Activated CD4-positive, alpha-beta memory T cell treated with anti-CD3 and anti-CD28 coated beads, Interleukin-2, amount 10 ng/mL, durations not matched to agents 7 days and 5 days (primary cell): ENCODE results near the gene ING4. TPM values are rescaled to one million over a fixed set of nuclear protein-coding genes. Genes with fewer than 3 reads are reported as not detected.

ENCODE experiments used
- CTCF ChIA-PET: fragments of 350-600 bp; sonication (Branson Sonifier 250); formaldehyde crosslinking; loops from one replicate; lab custom pipeline; 2021; ENCODE audit warnings: antibody characterized with exemption, inconsistent platforms; lab: Charles Lee
- POLR2A ChIA-PET: fragments of 350-600 bp; sonication (Branson Sonifier 250); formaldehyde crosslinking; loops from one replicate; lab custom pipeline; 2021; ENCODE audit warnings: antibody characterized with exemption; lab: Charles Lee
- DNase-seq: peaks from one replicate; pipeline ENCODE4 v3.0.0-alpha.2; 2020
- H3K27ac Mint-ChIP-seq: one replicate; pipeline ENCODE4 v1.8.0; 2021; ENCODE audit warnings: mild to moderate bottlenecking, mixed read lengths
- H3K27me3 Mint-ChIP-seq: one replicate; pipeline ENCODE4 v1.8.0; 2021; ENCODE audit warnings: mixed read lengths
- H3K36me3 Mint-ChIP-seq: one replicate; pipeline ENCODE4 v1.8.0; 2021; ENCODE audit warnings: low read depth, mixed read lengths
- H3K4me1 Mint-ChIP-seq: one replicate; pipeline ENCODE4 v1.8.0; 2021; ENCODE audit warnings: mixed read lengths
- H3K4me3 Mint-ChIP-seq: one replicate; pipeline ENCODE4 v1.8.0; 2021; ENCODE audit warnings: mild to moderate bottlenecking, mixed read lengths
- H3K9me3 Mint-ChIP-seq: one replicate; pipeline ENCODE4 v1.8.0; 2021; ENCODE audit warnings: mixed read lengths
- total RNA-seq, 2 experiments: library from RNA; stranded (reverse); gene quantifications; one replicate each; pipeline ENCODE4 v1.2.3, GENCODE V29; 2021

Gene ING4
- total RNA-seq, 2 experiments from 2014 or later: 32.2 to 33.8 TPM

GRCh38 chr12:6627616-6628015, 35.3 kb downstream of the ING4 start:
- ChIA-PET CTCF (interaction anchor here (0.6 to 5.8 kb wide), 7 partner anchors 8 to 139 kb away, joined by 3 to 34 read pairs (median 3); partner anchors contain the start of gene ZNF384), POLR2A (interaction anchor here (1.3 to 1.9 kb wide), 3 partner anchors 37 to 125 kb away, joined by 5 to 7 read pairs (median 6); partner anchors contain the start of genes MLF2 and ZNF384)
- H3K27me3 Mint-ChIP-seq: no peaks in the 10 kb centered on the region
- H3K4me3 Mint-ChIP-seq: peak overlapping the region; percentile 73
- H3K27ac Mint-ChIP-seq: peak overlapping the region; percentile 71
- peaks cover 43% of the 10 kb centered on the region for H3K4me1 Mint-ChIP-seq
- DNase-seq: peak; percentile 48
- H3K36me3 Mint-ChIP-seq: peaks cover 5% of the 10 kb centered on the region
- no peaks in the 10 kb centered on the region for H3K9me3 Mint-ChIP-seq

GRCh38 chr12:6626654-6627283, 36.1 kb downstream of the ING4 start:
- peak overlapping the region; percentile 2 for H3K27ac Mint-ChIP-seq
- H3K4me1 Mint-ChIP-seq: peaks cover 34% of the 10 kb centered on the region
- no peaks in the 10 kb centered on the region for H3K9me3 Mint-ChIP-seq
- POLR2A ChIA-PET: interaction anchor here (1.3 to 1.9 kb wide), 3 partner anchors 38 to 126 kb away, joined by 5 to 7 read pairs (median 6); partner anchors contain the start of genes MLF2 and ZNF384
- CTCF ChIA-PET: interaction anchor here (0.7 to 1.4 kb wide), 2 partner anchors 13 to 63 kb away, joined by 3 to 4 read pairs; partner anchors contain the start of gene ZNF384
- peak overlapping the region; percentile 17 for H3K4me3 Mint-ChIP-seq
- H3K27me3 Mint-ChIP-seq: no peaks in the 10 kb centered on the region
- peak; percentile 25 for DNase-seq
- peaks cover 5% of the 10 kb centered on the region for H3K36me3 Mint-ChIP-seq

GRCh38 chr12:6620885-6621274, 42.0 kb downstream of the ING4 start:
- Mint-ChIP-seq H3K36me3 (peaks cover 2% of the 10 kb centered on the region), H3K27ac (no peak overlapping the region), H3K27me3 (no peaks in the 10 kb centered on the region), H3K4me1 (peaks cover 16% of the 10 kb centered on the region), H3K9me3 (no peaks in the 10 kb centered on the region), H3K4me3 (peak overlapping the region; percentile 54)
- CTCF ChIA-PET: interaction anchor here (0.6 to 4.0 kb wide), 17 partner anchors 10 to 212 kb away, joined by 3 to 34 read pairs (median 4); partner anchors contain the start of genes COPS7A and MLF2
- DNase-seq: no peak
- POLR2A ChIA-PET: interaction anchor here (0.9 to 1.4 kb wide), 4 partner anchors 11 to 43 kb away, joined by 3 to 4 read pairs (median 4); no protein-coding TSS in a partner anchor

- Mint-ChIP-seq H3K36me3 (peaks cover 2% of the 10 kb centered on the region), H3K27ac (no peak overlapping the region), H3K4me3 (peak overlapping the region; percentile 54), H3K4me1 (peaks cover 16% of the 10 kb centered on the region), H3K27me3 (no peaks in the 10 kb centered on the region), H3K9me3 (no peaks in the 10 kb centered on the region)
- POLR2A ChIA-PET: interaction anchor here (0.9 to 1.4 kb wide), 5 partner anchors 11 to 52 kb away, joined by 3 to 4 read pairs (median 3); partner anchors contain the start of gene NOP2
- peak; percentile 60 for DNase-seq
- CTCF ChIA-PET: interaction anchor here (0.6 to 4.0 kb wide), 19 partner anchors 10 to 245 kb away, joined by 3 to 34 read pairs (median 4); partner anchors contain the start of genes COPS7A and MLF2
Measured at GRCh38 chr12:6620137-6620884, 42.6 kb downstream of the ING4 start.

- peaks cover 2% of the 10 kb centered on the region for H3K36me3 Mint-ChIP-seq
- POLR2A ChIA-PET: interaction anchor here (1.3 kb wide), 1 partner anchor 71 kb away, joined by 5 read pairs; the partner anchor contains the start of gene ZNF384
- H3K4me1 Mint-ChIP-seq: peaks cover 23% of the 10 kb centered on the region
- H3K9me3 Mint-ChIP-seq: no peaks in the 10 kb centered on the region
- no peak for DNase-seq
- H3K4me3 Mint-ChIP-seq: no peak overlapping the region
- H3K27ac Mint-ChIP-seq: no peak overlapping the region
- CTCF ChIA-PET: interaction anchor here (0.7 to 4.0 kb wide), 9 partner anchors 10 to 247 kb away, joined by 3 to 34 read pairs (median 3); no protein-coding TSS in a partner anchor
- H3K27me3 Mint-ChIP-seq: no peaks in the 10 kb centered on the region
Measured at GRCh38 chr12:6618483-6619225, 44.3 kb downstream of the ING4 start.

GRCh38 chr12:6615802-6616201, 47.1 kb downstream of the ING4 start:
- Mint-ChIP-seq H3K4me1 (peaks cover 42% of the 10 kb centered on the region), H3K27me3 (no peaks in the 10 kb centered on the region), H3K9me3 (no peaks in the 10 kb centered on the region), H3K4me3 (no peak overlapping the region), H3K36me3 (peaks cover 2% of the 10 kb centered on the region), H3K27ac (peak overlapping the region; percentile 28)
- no peak for DNase-seq
- CTCF ChIA-PET: interaction anchor here (0.6 to 0.8 kb wide), 6 partner anchors 49 to 276 kb away, joined by 3 to 4 read pairs (median 3); partner anchors contain the start of gene ZNF384
- POLR2A ChIA-PET: interaction anchor here (0.7 to 1.2 kb wide), 2 partner anchors 7 to 19 kb away, joined by 3 read pairs; no protein-coding TSS in a partner anchor

- no peaks in the 10 kb centered on the region for H3K27me3 Mint-ChIP-seq
- CTCF ChIA-PET: interaction anchor here (0.9 to 1.1 kb wide), 3 partner anchors 9 to 70 kb away, joined by 3 read pairs; no protein-coding TSS in a partner anchor
- no peak for DNase-seq
- no peaks in the 10 kb centered on the region for H3K9me3 Mint-ChIP-seq
- peaks cover 46% of the 10 kb centered on the region for H3K4me1 Mint-ChIP-seq
- H3K27ac Mint-ChIP-seq: no peak overlapping the region
- H3K4me3 Mint-ChIP-seq: no peak overlapping the region
- POLR2A ChIA-PET: interaction anchor here (0.6 to 2.5 kb wide), 6 partner anchors 8 to 158 kb away, joined by 3 to 14 read pairs (median 4); partner anchors contain the start of genes COPS7A and ZNF384
- H3K36me3 Mint-ChIP-seq: no peaks in the 10 kb centered on the region
Measured at GRCh38 chr12:6614513-6615172, 48.3 kb downstream of the ING4 start.

- Mint-ChIP-seq H3K4me1 (peaks cover 46% of the 10 kb centered on the region), H3K27ac (no peak overlapping the region)
Measured at GRCh38 chr12:6613776-6614512, 49.0 kb downstream of the ING4 start.

GRCh38 chr12:6613015-6613775, 49.7 kb downstream of the ING4 start:
- H3K4me3 Mint-ChIP-seq: peak overlapping the region; percentile 19
- no peaks in the 10 kb centered on the region for H3K27me3 Mint-ChIP-seq
- peaks cover 44% of the 10 kb centered on the region for H3K4me1 Mint-ChIP-seq
- peak overlapping the region; percentile 44 for H3K27ac Mint-ChIP-seq
- peak; percentile 62 for DNase-seq
- no peaks in the 10 kb centered on the region for H3K9me3 Mint-ChIP-seq
- ChIA-PET POLR2A (interaction anchor here (0.6 to 2.5 kb wide), 11 partner anchors 8 to 238 kb away, joined by 3 to 20 read pairs (median 4); partner anchors contain the start of genes CDCA3, COPS7A, MLF2 and VAMP1), CTCF (interaction anchor here (0.5 to 1.4 kb wide), 5 partner anchors 14 to 176 kb away, joined by 3 to 7 read pairs (median 4); partner anchors contain the start of gene CD4)
- H3K36me3 Mint-ChIP-seq: no peaks in the 10 kb centered on the region

More at GRCh38 chr12:6613776-6614512, 49.0 kb downstream of the ING4 start:
- ChIA-PET CTCF (interaction anchor here (0.6 to 1.1 kb wide), 5 partner anchors 9 to 175 kb away, joined by 3 to 4 read pairs (median 3); partner anchors contain the start of gene CD4), POLR2A (interaction anchor here (0.6 to 2.5 kb wide), 11 partner anchors 9 to 237 kb away, joined by 3 to 20 read pairs (median 4); partner anchors contain the start of genes CDCA3, COPS7A, MLF2 and ZNF384)
- Mint-ChIP-seq H3K36me3 (no peaks in the 10 kb centered on the region), H3K4me3 (no peak overlapping the region), H3K27me3 (no peaks in the 10 kb centered on the region), H3K9me3 (no peaks in the 10 kb centered on the region)
- peak; percentile 61 for DNase-seq

- CTCF ChIA-PET: interaction anchor here (0.9 to 1.4 kb wide), 2 partner anchors 19 to 72 kb away, joined by 4 to 7 read pairs; no protein-coding TSS in a partner anchor
Measured at GRCh38 chr12:6612652-6613014, 50.3 kb downstream of the ING4 start.

More at GRCh38 chr12:6612652-6613014, 50.3 kb downstream of the ING4 start:
- no peaks in the 10 kb centered on the region for H3K27me3 Mint-ChIP-seq
- DNase-seq: no peak
- peak overlapping the region; percentile 76 for H3K27ac Mint-ChIP-seq
- no peaks in the 10 kb centered on the region for H3K9me3 Mint-ChIP-seq
- peaks cover 41% of the 10 kb centered on the region for H3K4me1 Mint-ChIP-seq
- H3K4me3 Mint-ChIP-seq: peak overlapping the region; percentile 19
- H3K36me3 Mint-ChIP-seq: no peaks in the 10 kb centered on the region
- POLR2A ChIA-PET: interaction anchor here (0.6 to 2.5 kb wide), 7 partner anchors 9 to 142 kb away, joined by 3 to 20 read pairs (median 8); partner anchors contain the start of genes COPS7A, MLF2, VAMP1 and ZNF384
